HCT116 (cell line): ENCODE measurements around the gene CHSY1. TPM values are rescaled to one million over a fixed set of nuclear protein-coding genes. Genes with fewer than 3 reads are reported as not detected.

Source experiments
- ATAC-seq: fragments of 200-7000 bp; cut with Tn5 transposase; 2 replicates; pipeline ENCODE4 v1.9.1; 2020; ENCODE audit warnings: mild to moderate bottlenecking, moderate library complexity
- BruUV-seq: library from RNA; stranded (reverse); fragments of 400-500 nt; replicated peaks from 2 replicates; lab custom pipeline; 2021; lab: Mats Ljungman, UMichigan
- CTCF ChIA-PET: fragments of 300-600 bp; sonication (Branson Sonifier 250); formaldehyde crosslinking; loops from one replicate; lab custom pipeline; 2021; ENCODE audit warnings: antibody characterized with exemption; lab: Charles Lee
- POLR2A ChIA-PET: fragments of 300-600, 350-600 bp; sonication (Branson Sonifier 250); formaldehyde crosslinking; loops from one replicate; lab custom pipeline; 2021; ENCODE audit warnings: antibody characterized with exemption; lab: Charles Lee
- RAD21 ChIA-PET, 2 experiments: fragments of 300-600 bp; sonication (Branson Sonifier 250); formaldehyde crosslinking; loops; one replicate each; lab custom pipeline; 2023; ENCODE audit warnings: low total read pairs in 2 of 2; ENCODE audit not compliant: uncharacterized antibody in 2 of 2, unreplicated experiment in 2 of 2, low non-redundant PET in 1 of 2; lab: Charles Lee
- DNase-seq: peaks from one replicate; pipeline ENCODE4 v3.0.0-alpha.2; 2010; ENCODE audit warnings: low read depth, low spot score
- H2AFZ ChIP-seq: fragments of 200-600 bp; shearing (Covaris generic), sonication (generic); 2 replicates; pipeline ENCODE4 v1.6.1; 2017; ENCODE audit warnings: low read depth, mixed run types, mixed read lengths, antibody characterized with exemption, low read length; ENCODE audit not compliant: poor library complexity, severe bottlenecking
- H3K27ac ChIP-seq: 2 replicates; pipeline ENCODE4 v1.5.1; 2012; ENCODE audit warnings: low read depth, low read length
- H3K27me3 ChIP-seq: fragments of 200-600 bp; sonication (generic); 2 replicates; pipeline ENCODE4 v1.6.1; 2016; ENCODE audit warnings: mixed run types, low read length, mixed read lengths; ENCODE audit not compliant: insufficient read depth
- H3K36me3 ChIP-seq, 2 experiments: fragments of 200-500 bp in 1 of 2; fragments of 200-600 bp in 1 of 2; sonication (Bioruptor generic) in 1 of 2; sonication (generic) in 1 of 2; 2 replicates each; pipeline versions ENCODE4 v1.5.1 to v1.6.1; 2014 to 2016; ENCODE audit warnings: low read length in 2 of 2, inconsistent platforms in 1 of 2, mixed read lengths in 1 of 2, mixed run types in 1 of 2; ENCODE audit not compliant: insufficient read depth in 2 of 2, control insufficient read depth in 1 of 2
- H3K4me1 ChIP-seq, 2 experiments: fragments of 200-600 bp in 1 of 2; sonication (generic) in 1 of 2; 2 replicates each; pipeline versions ENCODE4 v1.5.1 to v1.6.1; 2012 to 2017; ENCODE audit warnings: low read length in 2 of 2, inconsistent platforms in 1 of 2, mild to moderate bottlenecking in 1 of 2, mixed read lengths in 1 of 2, mixed run types in 1 of 2, moderate library complexity in 1 of 2; ENCODE audit not compliant: insufficient read depth in 2 of 2, control insufficient read depth in 1 of 2
- H3K4me2 ChIP-seq: fragments of 200-600 bp; sonication (generic); 2 replicates; pipeline ENCODE4 v1.6.1; 2017; ENCODE audit warnings: mixed run types, low read length, mixed read lengths
- H3K4me3 ChIP-seq, 2 experiments: fragments of 200-600 bp in 1 of 2; sonication (generic) in 1 of 2; replicated peaks in 1 of 2; 2 replicates each; pipeline ENCODE4 v1.5.1; 2011 to 2016; ENCODE audit warnings: low read length in 2 of 2, control low read depth in 1 of 2, low read depth in 1 of 2, mild to moderate bottlenecking in 1 of 2, mixed read lengths in 1 of 2, mixed run types in 1 of 2
- H3K79me2 ChIP-seq: fragments of 200-600 bp; sonication (generic); 2 replicates; pipeline ENCODE4 v1.6.1; 2017; ENCODE audit warnings: mild to moderate bottlenecking, mixed run types, low read length, moderate library complexity, mixed read lengths; ENCODE audit not compliant: insufficient read depth
- H3K9ac ChIP-seq: fragments of 200-600 bp; sonication (generic); 2 replicates; pipeline ENCODE4 v1.6.1; 2016; ENCODE audit warnings: low read length, mixed read lengths
- H3K9me2 ChIP-seq: fragments of 200-600 bp; sonication (generic), shearing (Covaris generic); 2 replicates; pipeline ENCODE4 v1.6.1; 2017; ENCODE audit warnings: mixed run types, mild to moderate bottlenecking, moderate library complexity; ENCODE audit not compliant: insufficient read depth
- H3K9me3 ChIP-seq, 2 experiments: fragments of 200-500 bp in 1 of 2; fragments of 200-600 bp in 1 of 2; sonication (Bioruptor generic) in 1 of 2; sonication (generic) in 1 of 2; 2 replicates each; pipeline ENCODE4 v1.6.1; 2014 to 2017; ENCODE audit warnings: low read length in 2 of 2, mixed read lengths in 2 of 2, inconsistent platforms in 1 of 2, low read depth in 1 of 2, mild to moderate bottlenecking in 1 of 2, mixed run types in 1 of 2, moderate library complexity in 1 of 2; ENCODE audit not compliant: control insufficient read depth in 1 of 2, insufficient read depth in 1 of 2
- H4K20me1 ChIP-seq: fragments of 200-600 bp; sonication (generic), shearing (Covaris generic); 2 replicates; pipeline ENCODE4 v1.6.1; 2017; ENCODE audit warnings: mixed run types, mild to moderate bottlenecking, moderate library complexity; ENCODE audit not compliant: insufficient read depth
- CBX3 ChIP-seq: IDR thresholded peaks from 2 replicates; pipeline ENCODE4 v1.6.1; 2012; ENCODE audit warnings: low read depth
- CEBPB ChIP-seq: IDR thresholded peaks from 2 replicates; pipeline ENCODE4 v1.6.1; 2012; ENCODE audit warnings: low read depth
- EGR1 ChIP-seq: IDR thresholded peaks from 2 replicates; pipeline ENCODE4 v1.6.1; 2012; ENCODE audit warnings: low read depth
- EZH2phosphoT487 ChIP-seq: fragments of 200-600 bp; IDR thresholded peaks from 2 replicates; pipeline ENCODE4 v1.6.1; 2018; ENCODE audit warnings: antibody characterized with exemption, borderline replicate concordance
- FOSL1 ChIP-seq: IDR thresholded peaks from 2 replicates; pipeline ENCODE4 v1.6.1; 2012; ENCODE audit warnings: low read depth
- JUND ChIP-seq: IDR thresholded peaks from 2 replicates; pipeline ENCODE4 v1.6.1; 2012
- POLR2A ChIP-seq: IDR thresholded peaks from 2 replicates; pipeline ENCODE4 v1.7.0; 2011; ENCODE audit warnings: borderline replicate concordance; ENCODE audit not compliant: insufficient read depth, insufficient read length; ENCODE audit errors: extremely low read depth
- POLR2AphosphoS5 ChIP-seq: IDR thresholded peaks from 2 replicates; pipeline ENCODE4 v1.6.1; 2011; ENCODE audit warnings: mild to moderate bottlenecking, low read depth, low read length, moderate library complexity
- SP1 ChIP-seq: IDR thresholded peaks from 2 replicates; pipeline ENCODE4 v1.6.1; 2012; ENCODE audit warnings: low read depth
- TCF7L2 ChIP-seq: IDR thresholded peaks from 2 replicates; pipeline ENCODE4 v1.7.0; 2011; ENCODE audit warnings: borderline replicate concordance, inconsistent platforms; ENCODE audit not compliant: insufficient read depth, insufficient read length; ENCODE audit errors: extremely low read depth
- ZNF274 ChIP-seq: fragments of 200-500 bp; sonication (Bioruptor generic); IDR thresholded peaks from 2 replicates; pipeline ENCODE4 v1.6.1; 2014; ENCODE audit warnings: mild to moderate bottlenecking, low read depth, low read length, inconsistent platforms
- intact Hi-C: fragments of 100-400 bp; cut with micrococcal nuclease; formaldehyde crosslinking; loops from 2 replicates; pipeline ENCODE4 v1.10.0; 2022
- total RNA-seq: library from RNA; stranded (reverse); gene quantifications from one replicate; pipeline ENCODE4 v1.2.1, GENCODE V29; 2021; ENCODE audit not compliant: unreplicated experiment
- TF ChIP-seq, protein P1 (sequence below): IDR thresholded peaks from 2 replicates; pipeline ENCODE4 v1.6.1; 2011; ENCODE audit warnings: mild to moderate bottlenecking, low read length, moderate library complexity; ENCODE audit not compliant: insufficient replicate concordance; ENCODE audit errors: extremely low read depth
- TF ChIP-seq, protein P2 (sequence below): IDR thresholded peaks from 2 replicates; pipeline ENCODE4 v1.6.1; 2012
- TF ChIP-seq, protein P3 (sequence below): IDR thresholded peaks from 2 replicates; pipeline ENCODE4 v1.6.1; 2012

Gene CHSY1
- total RNA-seq, 1 experiment from 2014 or later, result 25.4 TPM

DNA sequence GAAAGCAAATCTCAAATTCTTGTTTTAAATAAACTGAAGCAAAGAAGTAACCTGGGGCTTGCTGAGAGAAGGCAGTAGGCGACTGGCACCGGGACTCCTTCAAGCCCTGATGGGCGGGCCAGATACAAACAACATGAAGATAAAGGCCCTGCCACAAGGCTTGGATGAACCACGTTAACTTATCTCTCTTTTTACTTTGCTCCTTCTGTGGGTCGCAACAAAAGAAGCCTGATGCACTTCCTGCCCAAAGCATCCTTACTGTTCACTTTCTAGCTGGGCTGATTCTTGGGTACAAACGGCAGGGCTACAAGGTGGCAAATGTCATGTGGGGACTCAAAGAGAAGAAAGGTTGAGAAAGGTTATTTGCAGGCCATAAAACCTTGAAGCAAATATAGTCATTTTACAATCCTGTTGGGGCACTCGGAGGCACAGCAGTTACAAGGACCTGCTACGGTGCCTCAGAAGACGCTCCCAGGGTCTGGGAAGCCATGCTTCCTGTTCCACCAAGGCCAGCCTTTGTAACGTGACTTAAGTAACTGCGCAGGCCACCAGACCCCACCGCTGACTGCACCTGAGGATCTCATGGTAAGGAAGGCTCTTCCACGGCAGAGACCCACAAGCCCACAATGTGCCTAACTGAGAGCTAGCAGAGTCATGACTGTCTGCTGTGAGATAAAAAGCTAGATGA is 71.1 kb downstream of the CHSY1 start (continued):
- TF ChIP-seq, protein P1, sequence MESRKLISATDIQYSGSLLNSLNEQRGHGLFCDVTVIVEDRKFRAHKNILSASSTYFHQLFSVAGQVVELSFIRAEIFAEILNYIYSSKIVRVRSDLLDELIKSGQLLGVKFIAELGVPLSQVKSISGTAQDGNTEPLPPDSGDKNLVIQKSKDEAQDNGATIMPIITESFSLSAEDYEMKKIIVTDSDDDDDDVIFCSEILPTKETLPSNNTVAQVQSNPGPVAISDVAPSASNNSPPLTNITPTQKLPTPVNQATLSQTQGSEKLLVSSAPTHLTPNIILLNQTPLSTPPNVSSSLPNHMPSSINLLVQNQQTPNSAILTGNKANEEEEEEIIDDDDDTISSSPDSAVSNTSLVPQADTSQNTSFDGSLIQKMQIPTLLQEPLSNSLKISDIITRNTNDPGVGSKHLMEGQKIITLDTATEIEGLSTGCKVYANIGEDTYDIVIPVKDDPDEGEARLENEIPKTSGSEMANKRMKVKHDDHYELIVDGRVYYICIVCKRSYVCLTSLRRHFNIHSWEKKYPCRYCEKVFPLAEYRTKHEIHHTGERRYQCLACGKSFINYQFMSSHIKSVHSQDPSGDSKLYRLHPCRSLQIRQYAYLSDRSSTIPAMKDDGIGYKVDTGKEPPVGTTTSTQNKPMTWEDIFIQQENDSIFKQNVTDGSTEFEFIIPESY, result no peak

DNA sequence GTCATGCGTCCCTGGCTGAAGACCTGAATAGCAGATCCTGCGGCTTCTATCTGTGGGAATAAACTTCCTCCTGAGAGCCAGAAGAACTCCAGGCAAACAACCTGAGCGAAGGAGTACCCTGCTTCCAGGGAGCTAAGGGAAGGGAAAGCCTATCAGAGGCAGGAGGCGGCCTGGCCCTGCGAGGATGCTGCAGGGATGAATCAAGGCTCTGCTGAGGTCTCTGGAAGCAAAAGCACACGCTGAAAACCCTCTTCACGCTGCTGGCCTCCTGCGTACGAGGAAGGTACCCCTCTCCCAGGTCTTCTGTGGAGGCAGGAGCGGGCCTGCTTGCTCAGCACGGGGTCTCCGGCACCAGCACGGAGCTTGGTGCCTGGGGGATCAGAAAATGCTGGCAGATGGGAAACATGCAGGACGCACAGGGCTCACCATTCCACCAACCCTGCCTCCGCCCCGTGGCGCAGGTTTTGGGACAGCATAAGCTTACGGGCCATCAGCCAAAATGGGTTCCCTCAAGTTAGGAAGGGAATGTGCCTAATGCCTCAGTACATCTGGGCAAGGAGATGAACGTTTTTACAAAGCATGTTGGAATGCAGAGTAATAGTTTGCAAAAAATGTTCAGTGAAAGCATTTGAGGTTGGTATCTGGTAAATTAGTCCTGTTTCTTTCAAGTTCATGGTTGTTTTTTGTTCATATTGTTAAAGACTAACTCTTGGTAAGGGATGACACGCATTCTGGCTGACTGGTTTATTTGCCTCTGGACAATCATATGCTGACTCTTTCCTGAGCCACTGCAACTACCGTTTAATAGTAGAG is 72.3 kb downstream of the CHSY1 start:
- no peak for DNase-seq
- no peak overlapping the region for H3K27ac ChIP-seq
- CTCF ChIA-PET, result no interaction called here
- ATAC-seq, result no peak
- no peak overlapping the region for H3K9ac ChIP-seq
- no peak overlapping the region for H3K4me3 ChIP-seq
- intact Hi-C loops, result no loop called here
- no peak overlapping the region for H2AFZ ChIP-seq
- H3K79me2 ChIP-seq, result peaks cover 59% of the 10 kb centered on the region
- no peaks in the 10 kb centered on the region for H3K4me1 ChIP-seq
- POLR2A ChIA-PET, result no interaction called here
- no peaks in the 10 kb centered on the region for H3K9me3 ChIP-seq
- BruUV-seq, result no TSS peak
- peaks cover 12% of the 10 kb centered on the region in 2 experiments; a peak in 2 of 4 replicates for H3K36me3 ChIP-seq
- H3K9me2 ChIP-seq, result no peaks in the 10 kb centered on the region
- no peak overlapping the region for H3K4me2 ChIP-seq
- no peaks in the 10 kb centered on the region for H3K27me3 ChIP-seq
- H4K20me1 ChIP-seq, result 0 out of 2 replicates have a peak, but pooled peaks cover 6% of the 10 kb centered on the region
- RAD21 ChIA-PET, result no interaction called here
- TF ChIP-seq ZNF274, result no peak
- TF ChIP-seq EZH2phosphoT487, result no peak
- TF ChIP-seq, protein P2, sequence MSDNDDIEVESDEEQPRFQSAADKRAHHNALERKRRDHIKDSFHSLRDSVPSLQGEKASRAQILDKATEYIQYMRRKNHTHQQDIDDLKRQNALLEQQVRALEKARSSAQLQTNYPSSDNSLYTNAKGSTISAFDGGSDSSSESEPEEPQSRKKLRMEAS, result no peak
- TF ChIP-seq, protein P3, sequence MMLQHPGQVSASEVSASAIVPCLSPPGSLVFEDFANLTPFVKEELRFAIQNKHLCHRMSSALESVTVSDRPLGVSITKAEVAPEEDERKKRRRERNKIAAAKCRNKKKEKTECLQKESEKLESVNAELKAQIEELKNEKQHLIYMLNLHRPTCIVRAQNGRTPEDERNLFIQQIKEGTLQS, result no peak
- TF ChIP-seq CEBPB, result no peak
- TF ChIP-seq, protein P1, result no peak
- no peak for TF ChIP-seq CBX3
- TF ChIP-seq POLR2A, result no peak
- TF ChIP-seq SP1, result no peak
- TF ChIP-seq POLR2AphosphoS5, result no peak
- TF ChIP-seq EGR1, result no peak
- no peak for TF ChIP-seq FOSL1
- no peak for TF ChIP-seq JUND
- no peak for TF ChIP-seq TCF7L2
